Fibroblast of the conjunctiva (primary cell): ENCODE results near the gene CHIT1.
"Not testable (repeated sequence)": the region's sequence is repeated elsewhere in the genome, so short reads cannot be mapped to it uniquely, and the experiment has no call there.

Source experiments
- DNase-seq: peaks from one replicate; pipeline ENCODE4 v3.0.0-alpha.2; 2010; ENCODE audit warnings: low read depth

Gene CHIT1

DNA sequence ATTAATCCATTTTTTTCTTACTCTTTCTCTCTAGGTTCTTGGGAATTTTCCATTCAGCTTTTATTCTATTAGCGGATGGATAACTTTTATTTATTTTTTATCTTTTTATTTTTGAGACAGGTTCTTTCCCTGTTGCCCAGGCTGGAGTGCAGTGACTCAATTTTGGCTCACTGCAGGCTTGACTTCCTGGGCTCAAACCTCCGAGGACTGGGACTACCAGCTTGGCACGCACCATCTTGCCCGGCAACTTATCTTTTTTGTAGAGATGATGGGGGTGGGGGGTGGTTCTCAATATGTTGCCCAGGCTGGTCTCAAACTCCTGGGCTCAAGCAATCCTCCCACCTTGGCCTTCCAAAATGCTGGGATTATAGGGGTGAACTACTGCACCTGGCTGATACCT, 36.1 kb upstream of the CHIT1 start:
- no peak for DNase-seq

DNA sequence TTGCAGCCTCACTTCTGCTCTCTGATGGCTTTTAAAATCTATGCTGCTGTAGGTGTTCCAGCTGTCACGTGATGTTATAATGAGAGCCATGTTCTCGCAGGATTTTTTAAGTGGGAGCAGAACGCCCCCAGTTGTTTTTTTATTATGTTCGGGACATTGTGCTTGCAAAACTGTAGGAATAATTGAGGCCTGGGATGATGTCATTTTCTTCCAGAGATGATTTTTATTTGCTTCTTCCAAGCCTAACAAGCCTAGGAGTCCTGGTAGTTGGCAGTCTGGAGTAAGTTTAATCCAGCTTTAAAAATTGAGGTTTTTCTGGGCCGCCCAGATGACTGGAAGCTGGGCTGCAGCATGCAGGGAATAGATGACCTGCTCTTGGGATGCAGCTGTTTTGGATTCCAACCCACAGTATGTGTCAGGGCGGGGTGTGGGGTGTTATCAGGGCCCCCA, 34.6 kb upstream of the CHIT1 start:
- DNase-seq: no peak

DNA sequence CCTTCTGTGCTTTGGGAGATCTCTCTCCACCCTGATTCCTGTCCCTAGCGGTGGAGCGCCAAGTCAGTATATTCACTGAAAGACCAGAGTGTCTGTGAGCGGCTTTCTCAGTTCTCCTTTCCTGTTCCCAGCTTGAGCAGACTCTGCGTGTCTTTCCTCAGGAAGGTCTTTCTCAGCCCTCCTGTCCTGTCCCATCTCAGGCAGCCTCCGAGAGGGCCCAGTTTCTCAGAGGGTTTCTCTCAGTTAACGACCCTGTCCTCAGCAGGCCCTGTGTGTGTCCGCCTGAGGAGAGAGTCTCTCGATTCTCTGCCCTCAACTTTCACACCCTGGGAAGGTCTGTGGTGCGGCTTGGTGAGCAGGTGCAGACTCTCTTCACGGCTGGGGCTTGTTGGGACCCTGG, 34.0 kb upstream of the CHIT1 start:
- no peak for DNase-seq

GRCh38 chr1:203256636-203257035, 27.2 kb upstream of the CHIT1 start:
- DNase-seq: not testable (repeated sequence)

DNA sequence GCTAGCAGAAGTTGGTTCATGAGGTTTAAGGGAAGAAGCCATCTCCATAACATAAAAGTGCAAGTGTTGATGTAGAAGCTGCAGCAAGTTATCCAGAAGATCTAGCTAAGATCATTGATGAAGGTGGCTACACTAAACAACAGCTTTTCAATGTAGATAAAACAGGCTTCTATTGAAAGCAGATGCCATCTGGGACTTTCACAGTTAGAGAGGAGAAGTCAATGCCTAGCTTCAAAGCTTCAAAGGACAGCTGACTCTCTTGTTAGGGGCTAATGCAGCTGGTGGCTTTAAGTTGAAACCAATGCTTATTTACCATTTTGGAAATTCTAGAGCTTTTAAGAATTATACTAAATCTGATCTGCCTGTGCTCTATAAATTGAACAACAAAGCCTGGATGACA, 25.3 kb upstream of the CHIT1 start:
- DNase-seq: not testable (repeated sequence)

DNA sequence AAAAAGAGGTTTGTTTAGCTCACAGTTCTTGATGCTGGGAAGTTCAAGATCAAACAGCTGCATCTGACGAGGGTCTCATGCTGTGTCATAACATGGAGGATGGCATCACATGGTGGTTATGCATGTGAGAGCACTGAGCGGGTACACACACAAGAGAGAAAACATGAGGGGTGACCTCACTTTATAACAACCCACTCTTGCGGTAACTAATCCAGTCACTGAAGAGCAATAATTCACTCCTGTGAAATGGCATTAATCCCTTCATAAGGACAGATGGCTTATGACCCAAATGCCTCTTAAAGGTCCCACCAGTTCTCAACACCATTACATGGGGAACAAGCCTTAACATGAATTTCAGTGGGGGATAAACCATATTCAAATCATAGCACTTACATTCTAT, 23.2 kb upstream of the CHIT1 start:
- no peak for DNase-seq

DNA sequence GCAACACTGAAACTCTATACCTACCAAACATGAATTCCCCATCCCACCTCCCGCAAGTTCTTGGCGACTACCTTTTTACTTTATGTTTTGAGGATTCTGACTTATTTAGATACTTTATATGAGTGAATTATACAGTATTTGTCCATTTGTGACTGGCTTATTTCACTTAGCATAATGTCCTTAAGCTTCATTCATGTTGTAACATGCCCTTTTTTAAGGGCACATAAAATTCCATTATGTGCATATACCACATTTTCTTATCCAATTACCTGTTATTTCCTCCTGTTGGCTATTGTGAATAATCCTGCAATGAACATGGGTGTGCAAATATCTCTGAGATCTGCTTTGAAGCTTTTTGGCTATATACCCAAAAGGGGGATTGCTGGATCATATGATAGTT, 22.0 kb upstream of the CHIT1 start:
- DNase-seq: no peak

DNA sequence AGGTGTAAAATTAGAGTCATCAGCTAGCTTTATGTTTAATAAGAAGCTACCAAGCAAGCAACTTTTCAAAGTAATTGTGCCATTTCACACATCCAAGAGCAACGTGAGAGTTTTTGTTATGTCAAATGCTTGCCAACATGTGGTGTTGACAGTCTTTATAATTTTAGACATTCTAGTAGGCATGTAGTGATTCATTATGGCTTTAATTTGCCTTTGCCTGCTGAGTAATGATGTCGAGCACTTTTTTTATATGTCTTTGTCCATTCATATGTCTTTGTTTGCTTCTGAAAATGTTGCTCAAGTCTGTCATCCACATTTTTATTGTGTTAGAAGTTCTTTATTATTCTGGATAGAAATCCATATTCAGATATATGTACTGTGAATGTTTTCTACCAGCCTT, 21.4 kb upstream of the CHIT1 start:
- no peak for DNase-seq

GRCh38 chr1:203244776-203245175, 15.3 kb upstream of the CHIT1 start:
- DNase-seq: no peak

GRCh38 chr1:203241708-203242107, 12.2 kb upstream of the CHIT1 start:
- DNase-seq: not testable (repeated sequence)

DNA sequence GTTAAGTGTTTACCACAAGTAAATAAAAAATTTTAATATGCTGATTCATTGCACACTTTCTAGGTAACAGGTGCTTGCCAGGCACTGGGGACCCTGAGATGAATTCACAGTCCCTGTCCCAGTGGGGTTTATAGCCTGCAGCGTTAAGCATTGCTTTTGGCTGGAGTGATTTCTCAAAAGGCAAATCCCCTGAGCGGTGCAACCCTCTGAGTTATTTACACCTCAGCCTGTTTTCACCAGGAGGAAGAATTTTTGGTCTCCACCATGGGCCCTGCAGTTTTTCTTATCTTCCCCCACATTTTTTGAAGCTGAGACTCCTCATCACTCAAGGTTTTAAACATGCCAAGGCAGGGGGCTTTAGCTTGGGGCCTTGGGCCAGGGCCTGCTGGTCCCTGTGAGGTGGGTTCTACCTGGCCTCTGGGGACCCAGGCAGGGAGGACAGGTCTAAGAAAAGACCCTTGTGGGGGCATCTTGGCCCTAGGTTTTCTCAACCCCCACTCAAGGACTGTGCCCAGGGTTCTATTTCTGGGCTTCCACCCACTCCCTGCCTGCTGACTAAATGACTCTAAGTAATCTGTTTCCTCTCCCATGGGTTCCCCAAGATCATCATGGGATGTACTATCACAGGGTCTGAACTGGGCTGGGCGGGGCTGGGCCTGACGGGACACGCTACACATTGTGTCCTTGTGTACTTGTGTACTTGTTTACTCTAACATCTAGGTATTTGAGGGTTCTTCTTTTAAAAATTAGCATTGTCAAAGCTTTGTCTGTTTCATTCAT, 10.2 kb upstream of the CHIT1 start:
- no peak for DNase-seq

DNA sequence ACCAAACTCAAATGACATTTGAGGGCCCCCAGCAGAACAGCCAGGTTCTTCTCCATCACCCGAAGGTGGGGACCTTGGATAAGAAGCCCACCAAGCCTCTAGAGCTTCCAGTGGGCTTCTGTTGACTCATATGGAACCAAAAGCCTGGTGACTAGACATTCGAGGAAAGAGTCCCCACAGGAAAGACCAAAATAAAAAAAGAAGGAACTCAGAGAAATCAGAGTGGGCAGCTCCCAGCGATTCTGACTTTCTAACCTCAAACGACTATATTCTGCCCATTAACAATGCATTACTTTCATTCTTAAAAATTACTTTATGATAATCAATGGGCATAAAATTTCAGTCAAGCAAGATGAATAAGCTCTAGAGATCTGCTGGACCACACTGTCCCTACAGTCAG, 9.6 kb upstream of the CHIT1 start:
- DNase-seq: no peak

GRCh38 chr1:203238535-203238934, 9.1 kb upstream of the CHIT1 start:
- DNase-seq: no peak

DNA sequence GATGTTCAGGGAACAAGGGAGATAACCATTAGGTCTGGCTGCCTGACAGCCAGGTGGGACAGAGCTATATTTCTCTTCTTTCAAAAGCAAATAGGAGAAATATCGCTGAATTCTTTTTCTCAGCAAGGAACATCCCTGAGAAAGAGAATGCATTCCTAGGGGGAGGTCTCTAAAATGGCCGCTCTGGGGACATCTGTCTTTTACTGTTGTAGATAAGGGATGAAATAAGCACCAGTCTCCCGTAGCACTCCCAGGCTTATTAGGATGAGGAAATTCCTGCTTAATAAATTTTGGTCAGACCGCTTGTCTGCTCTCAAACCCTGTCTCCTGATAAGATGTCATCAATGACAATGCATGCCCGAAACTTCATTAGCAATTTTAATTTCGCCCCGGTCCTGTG, 5.4 kb upstream of the CHIT1 start:
- not testable (repeated sequence) for DNase-seq

- no peak for DNase-seq
These were observed 803 bp downstream of the CHIT1 start for GRCh38 chr1:203228670-203229069.

DNA sequence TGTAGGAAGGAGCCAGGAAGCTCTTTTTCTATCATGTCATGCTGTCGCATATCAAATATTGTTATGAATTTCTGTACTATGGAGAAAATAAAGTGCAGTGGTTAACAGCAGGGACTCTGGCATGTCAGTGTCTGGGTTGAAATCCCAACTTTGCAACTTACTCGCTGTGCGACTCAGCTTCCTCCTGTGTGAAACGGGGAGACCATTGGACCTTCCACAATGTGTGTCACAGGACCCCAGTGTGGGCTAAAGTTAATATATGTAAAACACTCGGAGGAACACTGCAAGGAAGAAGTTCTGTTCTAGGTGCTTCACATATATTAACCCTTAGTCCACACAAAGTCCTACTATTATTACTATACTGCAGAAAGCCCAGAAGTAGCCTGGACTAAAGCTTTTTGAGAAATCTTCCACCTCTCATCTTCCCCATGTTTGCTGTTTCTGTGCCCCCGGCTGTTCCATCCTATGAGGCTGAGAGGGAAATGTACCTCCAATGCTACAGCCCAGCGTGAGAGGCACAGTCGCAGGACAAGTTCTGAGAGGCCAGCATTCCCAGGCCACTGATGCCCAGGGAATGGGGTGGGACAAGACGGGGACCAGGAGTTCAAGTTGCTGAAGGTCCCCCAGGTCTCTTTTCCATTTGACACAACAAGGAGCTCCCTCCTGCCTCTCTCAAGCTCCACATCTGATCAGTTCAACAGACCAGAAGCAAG, 1.9 kb downstream of the CHIT1 start:
- DNase-seq: no peak

DNA sequence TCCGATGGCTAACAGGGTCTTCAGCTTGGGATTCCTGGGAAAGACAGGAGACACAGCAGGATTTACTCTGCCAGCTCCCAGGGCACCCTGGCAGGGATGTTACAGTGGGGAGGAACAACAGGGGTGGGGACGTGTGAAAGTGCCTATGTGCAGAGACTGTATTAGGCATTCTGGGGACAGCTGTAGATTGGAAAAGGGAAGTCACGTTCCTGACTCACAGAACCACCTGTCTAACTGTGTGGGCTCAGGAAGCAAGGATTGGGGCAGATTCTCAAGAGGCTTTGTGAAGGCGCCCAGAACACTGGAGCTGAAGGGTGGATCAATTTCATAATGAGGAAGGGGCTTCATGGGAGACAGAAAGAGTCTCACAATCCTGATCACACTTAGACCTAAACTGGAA, 4.4 kb downstream of the CHIT1 start:
- no peak for DNase-seq

- no peak for DNase-seq
These were observed 6.3 kb downstream of the CHIT1 start for GRCh38 chr1:203223012-203223775.

- no peak for DNase-seq
These were observed 9.5 kb downstream of the CHIT1 start for GRCh38 chr1:203219934-203220333.

- DNase-seq: no peak
These were observed 10.3 kb downstream of the CHIT1 start for GRCh38 chr1:203219171-203219570.

- no peak for DNase-seq
These were observed 11.8 kb downstream of the CHIT1 start for GRCh38 chr1:203217668-203218067.

- DNase-seq: no peak
These were observed 12.3 kb downstream of the CHIT1 start for GRCh38 chr1:203217139-203217655.
